NCI-H1105 treated with DMSO at 0.1 percent for 48 hours (cell line): ENCODE data around the gene APMAP.

Source experiments
- DNase-seq: peaks from one replicate; lab custom pipeline; 2025; lab: John Stamatoyannopoulos, UW

Gene APMAP

GRCh38 chr20:24965065-24965919, 27.3 kb downstream of the APMAP start:
- no peak for DNase-seq

DNA sequence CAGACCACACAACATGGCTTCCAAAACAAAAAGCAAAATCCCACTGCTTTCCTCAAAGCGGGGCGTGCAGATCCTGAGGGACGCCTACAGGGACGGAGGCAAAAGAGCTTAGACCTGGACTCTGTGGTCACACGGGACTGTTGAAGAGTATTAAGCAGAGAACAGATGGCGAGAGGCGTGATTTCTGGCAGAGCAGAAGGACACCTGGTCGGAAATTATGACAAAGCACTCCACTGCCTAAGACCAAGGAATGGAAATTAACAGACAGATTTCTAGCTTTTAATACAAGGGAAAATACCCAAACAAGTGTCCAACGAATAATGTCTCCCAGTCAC, 28.1 kb downstream of the APMAP start:
- DNase-seq = no peak

GRCh38 chr20:24963672-24964505, 28.7 kb downstream of the APMAP start:
- DNase-seq = no peak

- no peak for DNase-seq
These were observed 30.0 kb downstream of the APMAP start for GRCh38 chr20:24962510-24962909.

DNA sequence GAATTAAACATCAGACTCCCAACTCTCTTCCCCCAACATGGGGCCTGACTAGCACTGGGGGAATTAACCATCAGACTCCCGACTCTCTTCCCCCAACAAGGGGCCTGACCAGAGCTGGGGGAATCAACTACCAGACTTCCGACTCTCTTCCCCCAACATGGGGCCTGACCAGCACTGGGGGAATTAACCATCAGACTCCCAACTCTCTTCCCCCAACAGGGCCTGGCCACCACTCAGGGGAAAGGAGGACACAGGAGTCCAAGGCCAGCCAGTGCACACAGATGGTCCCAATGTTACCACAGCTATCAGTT, 30.4 kb downstream of the APMAP start:
- DNase-seq = no peak

GRCh38 chr20:24961384-24962181, 31.0 kb downstream of the APMAP start:
- no peak for DNase-seq

- DNase-seq = no peak
These were observed 31.7 kb downstream of the APMAP start for GRCh38 chr20:24960861-24961260.

DNA sequence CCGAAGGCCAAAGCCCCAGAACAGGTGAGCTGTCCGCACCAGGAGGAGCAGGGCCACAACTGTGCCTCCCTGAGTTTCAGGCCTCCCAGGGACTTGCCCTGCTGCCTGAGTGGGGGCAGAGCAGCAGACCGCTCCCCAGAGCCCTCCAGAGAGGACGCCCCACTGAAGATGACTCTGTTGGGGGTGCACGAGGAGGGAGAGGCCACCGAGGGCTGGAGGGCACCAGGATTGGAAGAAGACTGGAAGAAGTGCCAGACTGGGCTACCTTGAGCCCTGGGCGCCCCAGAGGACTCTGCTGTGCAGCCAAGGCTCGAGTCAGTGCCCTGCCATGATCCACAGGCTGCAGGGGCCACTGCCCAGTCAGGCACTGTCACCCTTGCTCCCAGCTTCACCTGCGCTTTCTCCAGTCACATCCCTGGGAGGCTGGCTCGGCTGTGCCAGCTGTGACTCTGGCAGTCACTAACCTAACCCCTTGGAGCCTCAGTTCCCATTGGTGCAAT, 32.2 kb downstream of the APMAP start:
- DNase-seq = no peak

GRCh38 chr20:24959591-24960301, 32.8 kb downstream of the APMAP start:
- no peak for DNase-seq

GRCh38 chr20:24958506-24959385, 33.8 kb downstream of the APMAP start:
- no peak for DNase-seq

- no peak for DNase-seq
These were observed 35.1 kb downstream of the APMAP start for GRCh38 chr20:24957326-24958016.

GRCh38 chr20:24956001-24956841, 36.3 kb downstream of the APMAP start:
- no peak for DNase-seq

DNA sequence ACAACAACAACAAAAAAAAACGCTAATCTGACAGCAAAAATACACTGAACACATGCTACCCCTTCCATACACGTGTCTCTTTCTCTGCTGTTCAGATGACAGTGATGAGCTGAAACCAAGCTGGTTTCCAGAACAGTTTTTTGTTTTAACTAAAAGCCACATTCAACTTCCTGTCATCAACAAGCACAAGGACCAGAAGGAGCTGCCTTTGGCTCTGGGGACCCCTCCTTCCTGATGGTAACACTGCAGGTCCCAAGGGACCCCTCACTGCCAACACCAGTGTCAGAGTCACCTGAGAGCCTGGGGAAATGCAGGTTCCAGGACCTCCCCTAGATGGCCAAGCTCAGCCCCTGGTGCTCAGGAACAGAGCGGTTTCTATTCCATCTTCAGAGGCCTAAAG, 37.5 kb downstream of the APMAP start:
- DNase-seq = no peak

DNA sequence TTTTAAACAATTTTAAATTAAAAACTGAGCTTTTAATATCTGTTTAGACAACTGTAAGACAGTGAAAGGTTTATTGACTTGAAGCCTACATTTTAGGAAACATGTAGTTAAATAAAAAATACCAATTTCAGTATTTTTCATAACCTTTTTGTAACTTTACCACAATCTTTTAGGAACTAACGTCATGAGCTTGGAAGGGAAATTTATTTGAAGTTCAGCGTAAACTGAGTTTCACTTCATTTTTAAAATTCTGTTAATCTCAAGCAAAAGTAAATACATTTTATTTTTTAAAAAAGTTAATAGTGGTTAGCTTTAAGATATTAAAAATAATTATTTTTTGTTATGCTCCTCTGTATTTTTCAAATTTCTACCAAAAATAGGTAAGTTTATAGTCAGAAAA, 38.0 kb downstream of the APMAP start:
- DNase-seq = no peak

DNA sequence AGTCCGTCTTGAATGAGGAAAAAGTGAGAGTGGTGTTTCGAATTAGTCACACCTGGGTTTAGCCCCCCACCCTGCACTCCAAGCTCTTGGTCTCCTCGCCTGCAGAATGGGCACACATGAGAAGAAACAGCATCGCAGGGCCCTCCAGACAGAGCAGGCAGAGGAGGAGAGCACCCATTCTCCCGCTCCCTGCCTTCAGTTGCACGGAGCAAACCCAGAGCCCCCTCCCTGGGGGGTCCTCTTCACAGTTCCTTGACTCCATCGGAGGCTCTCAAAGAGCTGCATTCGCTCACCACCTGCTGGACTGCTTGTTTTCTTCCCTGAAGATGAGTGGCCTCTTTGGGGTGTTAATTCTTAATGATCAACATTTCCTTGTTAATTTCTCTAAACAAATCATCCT, 38.4 kb downstream of the APMAP start:
- no peak for DNase-seq

DNA sequence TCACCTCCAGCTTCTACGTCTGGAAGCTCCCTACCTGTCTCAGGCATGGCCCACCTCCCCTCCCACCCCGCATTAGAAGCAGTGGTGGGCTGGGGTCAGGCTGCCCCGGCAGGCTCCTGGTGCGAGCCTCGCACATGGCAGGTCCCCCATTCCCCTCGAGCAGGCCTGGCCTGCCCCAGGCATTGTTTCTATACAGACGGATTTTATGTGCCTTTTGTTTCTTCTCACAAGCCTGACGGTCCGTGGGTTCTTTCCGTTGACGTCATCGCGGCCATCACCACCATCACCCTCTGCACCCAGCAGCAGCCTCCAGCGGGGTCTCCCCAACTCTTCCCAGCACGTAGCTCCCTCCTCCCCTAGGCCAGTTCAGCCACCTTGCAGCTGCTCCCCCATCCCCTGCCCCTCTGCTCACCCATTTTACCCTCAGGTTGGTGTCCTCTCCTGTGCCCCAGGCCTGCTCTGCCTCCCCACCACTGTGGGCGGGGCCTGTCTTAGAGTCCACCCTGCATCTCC, 38.9 kb downstream of the APMAP start:
- DNase-seq = no peak

- no peak for DNase-seq
These were observed 39.4 kb downstream of the APMAP start for GRCh38 chr20:24953209-24953575.

DNA sequence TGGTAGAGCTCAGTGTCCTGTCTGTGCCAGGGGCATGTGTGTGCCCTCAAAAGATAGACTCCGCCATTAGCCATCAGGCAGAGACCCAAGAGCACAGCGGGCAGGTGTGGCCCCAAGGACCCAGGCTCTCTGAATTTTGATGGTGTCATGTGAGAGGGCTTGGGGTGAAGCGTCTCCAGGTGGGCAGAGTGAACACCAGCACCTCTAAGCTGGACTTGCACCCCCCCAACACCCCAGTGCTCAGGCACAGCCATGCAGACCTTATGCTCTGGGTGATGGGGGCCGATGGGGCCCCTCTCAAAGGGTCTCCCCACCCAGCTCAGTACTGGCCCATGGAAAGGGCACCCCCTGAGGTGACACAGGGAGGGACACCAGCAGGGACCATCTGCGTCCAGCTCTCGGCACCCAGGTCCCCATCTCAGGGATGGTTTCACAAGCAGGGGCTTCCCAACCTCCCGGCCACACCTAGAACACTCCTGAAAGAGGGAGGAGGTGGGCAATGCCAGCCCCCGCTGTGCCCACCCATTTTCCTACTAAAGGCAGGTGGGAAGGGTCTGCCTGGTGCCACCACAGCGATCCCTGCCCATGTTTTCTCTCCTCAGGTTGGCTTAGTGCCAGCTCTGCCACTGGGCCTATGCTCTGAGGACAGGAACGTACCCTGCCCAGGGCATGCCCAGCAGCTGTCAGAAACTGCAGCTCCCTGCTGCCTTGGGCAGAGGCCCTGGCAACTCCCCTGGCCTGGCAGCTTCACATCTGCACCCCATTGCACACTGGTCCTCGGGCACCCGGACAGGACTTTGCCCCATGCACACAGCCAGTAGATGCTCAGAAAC, 40.0 kb downstream of the APMAP start:
- DNase-seq = peak; percentile 34
